Natural killer cell (primary cell): ENCODE results near the gene MAP2. TPM values are rescaled to one million over a fixed set of nuclear protein-coding genes. Genes with fewer than 3 reads are reported as not detected.

Source experiments
- ATAC-seq, 3 donors: fragments of 150-1000 bp in 2 of 3; fragments of 200-7000 bp in 1 of 3; cut with Tn5 transposase; 1 replicate in 1 of 3; 2 replicates in 2 of 3; pipeline ENCODE4 v1.10.0; 2021; ENCODE audit warnings: mild to moderate bottlenecking in 2 of 3, moderate library complexity in 2 of 3
- DNase-seq, 2 donors: peaks; one replicate each; pipeline versions ENCODE4 v3.0.0 to v3.0.0-alpha.2; 2013 to 2021; ENCODE audit warnings: mixed read lengths in 1 of 2
- H3K27ac ChIP-seq: one replicate; pipeline ENCODE4 v1.5.1; 2013; ENCODE audit warnings: mild to moderate bottlenecking, low read length
- H3K27me3 ChIP-seq: one replicate; pipeline ENCODE4 v1.6.1; 2013; ENCODE audit warnings: low read length; ENCODE audit not compliant: control insufficient read depth, insufficient read depth
- H3K36me3 ChIP-seq: one replicate; pipeline ENCODE4 v1.6.1; 2013; ENCODE audit warnings: low read length; ENCODE audit not compliant: control insufficient read depth, insufficient read depth
- H3K4me1 ChIP-seq: one replicate; pipeline ENCODE4 v1.6.1; 2013; ENCODE audit warnings: low read length; ENCODE audit not compliant: control insufficient read depth, insufficient read depth
- H3K4me3 ChIP-seq: one replicate; pipeline ENCODE4 v1.5.1; 2013; ENCODE audit warnings: low read length
- H3K9me3 ChIP-seq: one replicate; pipeline ENCODE4 v1.6.1; 2013; ENCODE audit warnings: low read length; ENCODE audit not compliant: control insufficient read depth, insufficient read depth
- H3K27ac Mint-ChIP-seq, 2 donors: one replicate each; pipeline ENCODE4 v1.8.0; 2022; ENCODE audit warnings: mild to moderate bottlenecking in 2 of 2, mixed read lengths in 2 of 2, moderate library complexity in 1 of 2
- H3K27me3 Mint-ChIP-seq, 2 donors: one replicate each; pipeline ENCODE4 v1.8.0; 2022; ENCODE audit warnings: low read depth in 2 of 2, mixed read lengths in 2 of 2
- H3K36me3 Mint-ChIP-seq: one replicate; pipeline ENCODE4 v1.8.0; 2022; ENCODE audit warnings: mixed read lengths
- H3K4me1 Mint-ChIP-seq, 2 donors: one replicate each; pipeline ENCODE4 v1.8.0; 2022; ENCODE audit warnings: mixed read lengths in 2 of 2
- H3K4me3 Mint-ChIP-seq: one replicate; pipeline ENCODE4 v1.8.0; 2022; ENCODE audit warnings: mild to moderate bottlenecking, moderate library complexity, mixed read lengths
- H3K9me3 Mint-ChIP-seq, 2 donors: one replicate each; pipeline ENCODE4 v1.8.0; 2022; ENCODE audit warnings: mixed read lengths in 2 of 2
- WGBS: methylation state at CpG from one replicate; pipeline ENCODE4 v1.1.7; 2013; ENCODE audit warnings: missing lambda C conversion rate; ENCODE audit not compliant: insufficient coverage; 5-methylcytosine and 5-hydroxymethylcytosine counted together
- intact Hi-C: fragments of 100-400 bp; cut with micrococcal nuclease; formaldehyde crosslinking; loops from one replicate; pipeline ENCODE4 v1.14.2; 2022
- total RNA-seq, 4 donors: library from RNA; stranded (reverse); fragments of 120-200 nt in 1 of 4; gene quantifications; one replicate each; pipeline versions ENCODE4 v1.2.3 to v1.2.4, GENCODE V29; 2013 to 2022
- TF ChIP-seq, protein P1 (sequence below): fragments of 200-600 bp; IDR thresholded peaks from one replicate; pipeline ENCODE4 v1.8.0; 2022; ENCODE audit warnings: antibody characterized with exemption

MAP2 gene
- total RNA-seq, 3 donors from 2014 or later (not counting 1 experiment from before 2014, with no cell fraction given) = not detected

DNA sequence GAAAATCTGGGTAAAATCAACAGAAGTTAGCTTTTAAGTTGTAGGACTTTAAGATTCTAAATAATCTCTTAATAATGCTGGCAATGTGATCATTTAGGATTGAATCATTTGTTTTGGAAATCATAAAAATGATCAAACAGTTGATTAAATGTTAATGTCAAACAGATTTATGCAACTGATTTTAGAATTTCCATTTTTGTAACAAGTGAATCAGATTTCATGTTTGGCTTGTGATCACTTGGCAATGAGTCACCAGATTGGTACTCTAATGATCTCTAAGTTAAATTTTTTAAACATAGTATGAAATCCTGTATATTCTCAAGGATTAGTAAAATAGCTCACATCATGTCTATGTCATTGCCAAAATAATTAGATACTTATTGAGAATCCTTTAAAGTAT is 297.6 kb downstream of the MAP2 start:
- Mint-ChIP-seq H3K36me3 (no peaks in the 10 kb centered on the region), H3K9me3 (peaks cover 7 to 8% of the 10 kb centered on the region in 2 donors), H3K4me1 (no peaks in the 10 kb centered on the region), H3K27ac (no peak overlapping the region), H3K27me3 (no peaks in the 10 kb centered on the region), H3K4me3 (no peak overlapping the region)
- H3K27ac ChIP-seq = no peak overlapping the region
- intact Hi-C loops = no loop called here
- TF ChIP-seq, protein P1, sequence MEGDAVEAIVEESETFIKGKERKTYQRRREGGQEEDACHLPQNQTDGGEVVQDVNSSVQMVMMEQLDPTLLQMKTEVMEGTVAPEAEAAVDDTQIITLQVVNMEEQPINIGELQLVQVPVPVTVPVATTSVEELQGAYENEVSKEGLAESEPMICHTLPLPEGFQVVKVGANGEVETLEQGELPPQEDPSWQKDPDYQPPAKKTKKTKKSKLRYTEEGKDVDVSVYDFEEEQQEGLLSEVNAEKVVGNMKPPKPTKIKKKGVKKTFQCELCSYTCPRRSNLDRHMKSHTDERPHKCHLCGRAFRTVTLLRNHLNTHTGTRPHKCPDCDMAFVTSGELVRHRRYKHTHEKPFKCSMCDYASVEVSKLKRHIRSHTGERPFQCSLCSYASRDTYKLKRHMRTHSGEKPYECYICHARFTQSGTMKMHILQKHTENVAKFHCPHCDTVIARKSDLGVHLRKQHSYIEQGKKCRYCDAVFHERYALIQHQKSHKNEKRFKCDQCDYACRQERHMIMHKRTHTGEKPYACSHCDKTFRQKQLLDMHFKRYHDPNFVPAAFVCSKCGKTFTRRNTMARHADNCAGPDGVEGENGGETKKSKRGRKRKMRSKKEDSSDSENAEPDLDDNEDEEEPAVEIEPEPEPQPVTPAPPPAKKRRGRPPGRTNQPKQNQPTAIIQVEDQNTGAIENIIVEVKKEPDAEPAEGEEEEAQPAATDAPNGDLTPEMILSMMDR = no peak
- ATAC-seq (no peak), DNase-seq (no peak)
- H3K4me1 ChIP-seq = no peaks in the 10 kb centered on the region
- H3K4me3 ChIP-seq = no peak overlapping the region
- H3K27me3 ChIP-seq = no peaks in the 10 kb centered on the region
- H3K36me3 ChIP-seq = no peaks in the 10 kb centered on the region
- H3K9me3 ChIP-seq = no peaks in the 10 kb centered on the region

DNA sequence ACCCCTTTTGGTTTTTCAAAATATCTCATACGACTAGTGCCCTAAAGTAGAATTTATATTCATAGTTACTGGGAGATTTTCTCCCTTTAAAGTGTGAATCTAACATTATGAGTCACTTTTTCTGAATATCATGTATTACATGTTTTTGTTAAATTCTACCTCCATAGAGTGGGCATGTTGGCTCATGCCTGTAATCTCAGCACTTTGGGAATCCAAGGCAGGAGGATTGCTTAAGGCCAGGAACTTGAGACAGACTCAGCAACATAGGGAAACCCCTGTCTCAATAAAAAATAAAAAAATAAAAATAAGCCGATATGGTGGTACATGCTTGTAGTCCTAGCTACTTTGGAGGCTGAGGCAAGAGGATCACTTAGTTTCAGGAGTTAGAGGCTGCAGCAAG is 302.5 kb downstream of the MAP2 start:
- Histone ChIP-seq H3K27ac (no peak overlapping the region), H3K36me3 (no peaks in the 10 kb centered on the region), H3K9me3 (no peaks in the 10 kb centered on the region), H3K27me3 (no peaks in the 10 kb centered on the region), H3K4me1 (no peaks in the 10 kb centered on the region), H3K4me3 (no peak overlapping the region)
- H3K27me3 Mint-ChIP-seq = no peaks in the 10 kb centered on the region
- H3K9me3 Mint-ChIP-seq = peaks cover 7 to 10% of the 10 kb centered on the region in 2 donors
- 100% methylated on average over 1 of the region's 2 CpGs for WGBS
- intact Hi-C loops = no loop called here
- H3K4me1 Mint-ChIP-seq = no peaks in the 10 kb centered on the region
- TF ChIP-seq, protein P1 = no peak
- H3K4me3 Mint-ChIP-seq = no peak overlapping the region
- ATAC-seq = no peak
- no peak overlapping the region for H3K27ac Mint-ChIP-seq
- no peak for DNase-seq
- H3K36me3 Mint-ChIP-seq = no peaks in the 10 kb centered on the region

DNA sequence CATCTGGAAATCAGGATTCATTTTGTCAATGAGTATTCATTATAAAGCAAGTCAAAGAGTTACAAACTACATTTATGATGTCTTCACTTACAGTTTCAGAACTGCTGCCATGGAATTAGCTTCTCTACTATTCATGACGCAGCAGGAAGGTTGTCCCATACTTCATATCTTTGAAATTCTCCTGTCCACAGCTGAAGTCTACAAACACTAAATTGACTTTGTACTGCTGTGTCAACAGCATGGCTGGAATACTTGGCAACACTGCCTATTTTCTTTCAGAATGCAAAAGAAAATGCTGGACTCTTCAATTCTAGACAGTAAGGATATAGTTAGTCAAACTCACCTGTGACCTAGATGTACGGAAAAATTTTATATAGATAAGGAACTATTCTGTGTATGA is 303.2 kb downstream of the MAP2 start:
- no peaks in the 10 kb centered on the region for H3K9me3 ChIP-seq
- Mint-ChIP-seq H3K4me3 (no peak overlapping the region), H3K27me3 (no peaks in the 10 kb centered on the region), H3K9me3 (peaks cover 7 to 10% of the 10 kb centered on the region in 2 donors), H3K27ac (no peak overlapping the region), H3K4me1 (no peaks in the 10 kb centered on the region), H3K36me3 (no peaks in the 10 kb centered on the region)
- ATAC-seq (no peak), DNase-seq (no peak)
- 83% methylated on average over 2 of the region's 2 CpGs for WGBS
- no peak overlapping the region for H3K4me3 ChIP-seq
- no peaks in the 10 kb centered on the region for H3K4me1 ChIP-seq
- no peak overlapping the region for H3K27ac ChIP-seq
- intact Hi-C loops = no loop called here
- H3K27me3 ChIP-seq = no peaks in the 10 kb centered on the region
- TF ChIP-seq, protein P1 = no peak
- H3K36me3 ChIP-seq = no peaks in the 10 kb centered on the region

DNA sequence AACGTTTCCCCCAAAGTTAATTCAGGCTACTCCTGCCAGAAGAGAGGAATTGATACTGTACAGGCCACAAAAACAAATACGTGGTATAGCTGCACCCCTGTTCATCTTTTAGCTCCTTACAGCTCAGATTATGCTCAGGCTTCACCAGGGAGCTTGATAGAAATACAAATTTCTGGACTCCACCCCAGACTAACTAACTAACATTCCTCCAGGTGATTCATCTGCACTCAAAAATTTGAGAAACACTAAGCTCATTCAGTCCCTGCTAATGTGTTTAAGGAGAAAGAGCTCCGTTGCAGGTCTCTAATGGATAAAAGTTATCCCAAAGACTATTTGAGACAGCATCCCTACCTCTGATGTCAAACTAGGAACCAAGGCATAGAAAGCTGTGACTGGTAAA is 311.0 kb downstream of the MAP2 start:
- Histone ChIP-seq H3K4me3 (no peak overlapping the region), H3K27ac (no peak overlapping the region), H3K9me3 (no peaks in the 10 kb centered on the region), H3K27me3 (no peaks in the 10 kb centered on the region), H3K4me1 (no peaks in the 10 kb centered on the region), H3K36me3 (no peaks in the 10 kb centered on the region)
- 74% methylated on average over 3 of the region's 3 CpGs for WGBS
- intact Hi-C loops = no loop called here
- Mint-ChIP-seq H3K27me3 (no peaks in the 10 kb centered on the region), H3K36me3 (no peaks in the 10 kb centered on the region), H3K4me1 (no peaks in the 10 kb centered on the region), H3K27ac (no peak overlapping the region), H3K4me3 (no peak overlapping the region), H3K9me3 (peaks cover under 1 to 5% of the 10 kb centered on the region in 2 donors)
- no peak for ATAC-seq
- no peak for DNase-seq
- TF ChIP-seq, protein P1 = no peak
